Mesothelial cell of epicardium (in vitro differentiated cells): ENCODE results near the gene CNKSR3. TPM values are rescaled to one million over a fixed set of nuclear protein-coding genes. Genes with fewer than 3 reads are reported as not detected.

Experiments used
- DNase-seq, 2 experiments: peaks; one replicate each; pipeline ENCODE4 v3.0.0; 2021; ENCODE audit warnings: low spot score in 2 of 2; ENCODE audit not compliant: unreplicated experiment in 2 of 2
- H3K27ac Mint-ChIP-seq: 2 replicates; pipeline ENCODE4 v1.8.0; 2021; ENCODE audit warnings: mixed read lengths
- H3K27me3 Mint-ChIP-seq: 2 replicates; pipeline ENCODE4 v1.8.0; 2021; ENCODE audit warnings: low read depth, mixed read lengths
- H3K36me3 Mint-ChIP-seq: 2 replicates; pipeline ENCODE4 v1.8.0; 2021; ENCODE audit warnings: mixed read lengths
- H3K4me1 Mint-ChIP-seq: 2 replicates; pipeline ENCODE4 v1.8.0; 2021; ENCODE audit warnings: mixed read lengths
- H3K4me3 Mint-ChIP-seq: 2 replicates; pipeline ENCODE4 v1.8.0; 2021; ENCODE audit warnings: mild to moderate bottlenecking, moderate library complexity, mixed read lengths
- H3K9me3 Mint-ChIP-seq: 2 replicates; pipeline ENCODE4 v1.8.0; 2021; ENCODE audit warnings: mixed read lengths
- CTCF ChIP-seq: fragments of 200-600 bp; sonication (generic); IDR thresholded peaks from one replicate; pipeline ENCODE4 v1.5.0; 2021; ENCODE audit warnings: antibody characterized with exemption; ENCODE audit not compliant: unreplicated experiment
- total RNA-seq: library from RNA; stranded (reverse); gene quantifications from 3 replicates; pipeline ENCODE4 v1.2.1, GENCODE V29; 2021

The CNKSR3 gene
- total RNA-seq, 1 donor from 2014 or later = 13.4 TPM

- no peak for TF ChIP-seq CTCF
- Mint-ChIP-seq H3K36me3 (no peaks in the 10 kb centered on the region), H3K27me3 (no peaks in the 10 kb centered on the region), H3K9me3 (no peaks in the 10 kb centered on the region), H3K4me3 (no peak overlapping the region), H3K4me1 (peaks cover 14% of the 10 kb centered on the region), H3K27ac (no peak overlapping the region)
- DNase-seq = no peak
These were observed 15.7 kb downstream of the CNKSR3 start for GRCh38 chr6:154494592-154495311.

- H3K4me1 Mint-ChIP-seq = peaks cover 24% of the 10 kb centered on the region
These were observed 18.7 kb downstream of the CNKSR3 start for GRCh38 chr6:154491567-154492470.

GRCh38 chr6:154489822-154490221 lies 20.7 kb downstream of the CNKSR3 start:
- Mint-ChIP-seq H3K9me3 (no peaks in the 10 kb centered on the region), H3K27ac (no peak overlapping the region), H3K27me3 (no peaks in the 10 kb centered on the region), H3K4me1 (peaks cover 14% of the 10 kb centered on the region), H3K4me3 (no peak overlapping the region), H3K36me3 (no peaks in the 10 kb centered on the region)
- no peak for TF ChIP-seq CTCF
- DNase-seq = no peak

More at GRCh38 chr6:154491567-154492470, 18.7 kb downstream of the CNKSR3 start:
- DNase-seq = no peak
- Mint-ChIP-seq H3K27ac (no peak overlapping the region), H3K36me3 (no peaks in the 10 kb centered on the region), H3K27me3 (no peaks in the 10 kb centered on the region), H3K4me3 (no peak overlapping the region), H3K9me3 (no peaks in the 10 kb centered on the region)
- no peak for TF ChIP-seq CTCF

- Mint-ChIP-seq H3K4me3 (no peak overlapping the region), H3K27me3 (no peaks in the 10 kb centered on the region), H3K4me1 (peaks cover 14% of the 10 kb centered on the region), H3K9me3 (no peaks in the 10 kb centered on the region), H3K36me3 (no peaks in the 10 kb centered on the region), H3K27ac (no peak overlapping the region)
- no peak for TF ChIP-seq CTCF
- DNase-seq = no peak
These were observed 21.6 kb downstream of the CNKSR3 start for GRCh38 chr6:154488802-154489437.

GRCh38 chr6:154488248-154488593 lies 22.3 kb downstream of the CNKSR3 start:
- no peaks in the 10 kb centered on the region for H3K36me3 Mint-ChIP-seq
- no peaks in the 10 kb centered on the region for H3K27me3 Mint-ChIP-seq
- TF ChIP-seq CTCF = no peak
- H3K27ac Mint-ChIP-seq = no peak overlapping the region
- DNase-seq = no peak
- H3K4me1 Mint-ChIP-seq = peaks cover 18% of the 10 kb centered on the region
- no peaks in the 10 kb centered on the region for H3K9me3 Mint-ChIP-seq
- no peak overlapping the region for H3K4me3 Mint-ChIP-seq
